Prostate gland (tissue), 2 donors: ENCODE measurements around the gene DTD2. TPM values are rescaled to one million over a fixed set of nuclear protein-coding genes. Genes with fewer than 3 reads are reported as not detected.
A peak's percentile ranks its signal among the peaks of the same experiment; 100 is the strongest.

Experiments
- DNase-seq: peaks from one replicate; pipeline ENCODE4 v3.0.0-alpha.2; 2019; ENCODE audit warnings: low spot score
- H3K27ac ChIP-seq, 2 donors: fragments of 200-600 bp; sonication (generic); 2 replicates each; pipeline ENCODE4 v1.5.1; 2017 to 2019
- H3K27me3 ChIP-seq: fragments of 200-600 bp; sonication (generic); replicated peaks from 2 replicates; pipeline ENCODE4 v1.5.1; 2019; ENCODE audit not compliant: insufficient read depth
- H3K36me3 ChIP-seq, 2 donors: fragments of 200-600 bp; sonication (generic); 1 replicate in 1 of 2; 2 replicates in 1 of 2; pipeline versions ENCODE4 v1.5.1 to v1.8.1; 2017 to 2019
- H3K4me1 ChIP-seq: fragments of 200-600 bp; sonication (generic); replicated peaks from 2 replicates; pipeline ENCODE4 v1.5.1; 2019
- H3K4me3 ChIP-seq, 2 donors: fragments of 200-600 bp; sonication (generic); 2 replicates each; pipeline ENCODE4 v1.5.1; 2017 to 2019
- H3K9me3 ChIP-seq: fragments of 200-600 bp; sonication (generic); 2 replicates; pipeline ENCODE4 v1.5.1; 2017
- POLR2A ChIP-seq: fragments of 450-650 bp; IDR thresholded peaks from one replicate; pipeline ENCODE4 v1.6.1; 2016; ENCODE audit warnings: antibody characterized with exemption, mild to moderate bottlenecking
- POLR2AphosphoS5 ChIP-seq: sonication (generic); formaldehyde crosslinking; IDR thresholded peaks from one replicate; pipeline ENCODE4 v1.6.1; 2017; ENCODE audit warnings: antibody characterized with exemption
- WGBS: methylation state at CpG from one replicate; pipeline ENCODE4 v1.1.5; 2018; 5-methylcytosine and 5-hydroxymethylcytosine counted together
- intact Hi-C: fragments of 100-400 bp; cut with DNase I; formaldehyde crosslinking; loops from one replicate; pipeline ENCODE4 v1.14.2; 2022
- total RNA-seq, 2 donors: library from RNA; depleted of rRNA; stranded (reverse); fragments of >200 nt; gene quantifications; one replicate each; pipeline ENCODE4 v1.1.0, GENCODE V29; 2016
- TF ChIP-seq, protein P1 (sequence below), 4 experiments: fragments of 200-600 bp in 2 of 4; fragments of 450-650 bp in 2 of 4; sonication (generic) in 2 of 4; IDR thresholded peaks; 1 replicate in 3 of 4; 2 replicates in 1 of 4; pipeline ENCODE4 v1.5.1; 2016 to 2019; ENCODE audit warnings: antibody characterized with exemption in 4 of 4, mild to moderate bottlenecking in 2 of 4, moderate library complexity in 2 of 4

Gene DTD2
- total RNA-seq, 2 donors from 2014 or later = 32.0 to 41.1 TPM

DNA sequence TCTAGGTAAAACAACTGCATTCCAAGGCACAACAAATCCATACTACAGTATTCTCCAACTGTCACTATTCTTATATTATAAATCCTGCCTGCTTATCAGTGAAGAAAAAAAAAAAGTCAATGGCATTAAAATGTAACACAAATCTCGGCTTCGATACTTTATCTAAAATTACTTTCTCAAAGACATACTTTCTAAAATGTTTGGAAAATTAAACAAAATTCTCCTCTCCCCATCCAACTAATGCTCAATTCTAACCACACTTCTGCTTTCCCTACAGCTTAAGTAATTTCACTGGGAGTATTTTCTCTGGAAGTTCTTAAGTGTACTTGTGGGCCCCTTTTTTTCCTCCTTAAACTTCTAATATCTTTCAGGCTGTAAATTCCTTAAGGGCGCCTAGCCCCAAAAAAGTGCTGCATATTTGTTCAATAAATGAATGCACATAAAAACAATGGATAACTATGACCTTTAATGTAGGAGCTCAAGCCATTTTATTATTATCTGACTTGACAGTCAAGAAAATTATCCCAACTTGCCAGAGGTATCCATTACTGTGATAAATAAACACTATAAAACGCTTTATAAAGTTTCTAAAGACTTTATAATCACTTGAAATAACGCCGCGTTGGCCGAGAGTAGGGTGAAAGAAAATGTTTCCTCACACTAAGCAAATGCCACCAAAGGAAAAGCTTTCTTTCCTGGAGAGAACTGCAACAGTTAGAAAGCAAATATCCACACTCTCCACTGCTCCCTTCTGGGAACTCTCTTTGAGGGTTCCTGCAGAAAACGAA, 37.9 kb downstream of the DTD2 start:
- Histone ChIP-seq H3K27me3 (no peaks in the 10 kb centered on the region), H3K9me3 (no peaks in the 10 kb centered on the region), H3K36me3 (no peaks in the 10 kb centered on the region), H3K27ac (peak overlapping the region; percentile 77 to 79), H3K4me3 (peak overlapping the region; percentile 72 to 90), H3K4me1 (no peaks in the 10 kb centered on the region)
- WGBS = 9% methylated on average over 9 of the region's 9 CpGs
- intact Hi-C loops = no loop called here
- DNase-seq = no peak
- TF ChIP-seq POLR2A = no peak
- no peak for TF ChIP-seq POLR2AphosphoS5
- TF ChIP-seq, protein P1, sequence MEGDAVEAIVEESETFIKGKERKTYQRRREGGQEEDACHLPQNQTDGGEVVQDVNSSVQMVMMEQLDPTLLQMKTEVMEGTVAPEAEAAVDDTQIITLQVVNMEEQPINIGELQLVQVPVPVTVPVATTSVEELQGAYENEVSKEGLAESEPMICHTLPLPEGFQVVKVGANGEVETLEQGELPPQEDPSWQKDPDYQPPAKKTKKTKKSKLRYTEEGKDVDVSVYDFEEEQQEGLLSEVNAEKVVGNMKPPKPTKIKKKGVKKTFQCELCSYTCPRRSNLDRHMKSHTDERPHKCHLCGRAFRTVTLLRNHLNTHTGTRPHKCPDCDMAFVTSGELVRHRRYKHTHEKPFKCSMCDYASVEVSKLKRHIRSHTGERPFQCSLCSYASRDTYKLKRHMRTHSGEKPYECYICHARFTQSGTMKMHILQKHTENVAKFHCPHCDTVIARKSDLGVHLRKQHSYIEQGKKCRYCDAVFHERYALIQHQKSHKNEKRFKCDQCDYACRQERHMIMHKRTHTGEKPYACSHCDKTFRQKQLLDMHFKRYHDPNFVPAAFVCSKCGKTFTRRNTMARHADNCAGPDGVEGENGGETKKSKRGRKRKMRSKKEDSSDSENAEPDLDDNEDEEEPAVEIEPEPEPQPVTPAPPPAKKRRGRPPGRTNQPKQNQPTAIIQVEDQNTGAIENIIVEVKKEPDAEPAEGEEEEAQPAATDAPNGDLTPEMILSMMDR (IDR thresholded peaks at IDR 0.05) = no peak

DNA sequence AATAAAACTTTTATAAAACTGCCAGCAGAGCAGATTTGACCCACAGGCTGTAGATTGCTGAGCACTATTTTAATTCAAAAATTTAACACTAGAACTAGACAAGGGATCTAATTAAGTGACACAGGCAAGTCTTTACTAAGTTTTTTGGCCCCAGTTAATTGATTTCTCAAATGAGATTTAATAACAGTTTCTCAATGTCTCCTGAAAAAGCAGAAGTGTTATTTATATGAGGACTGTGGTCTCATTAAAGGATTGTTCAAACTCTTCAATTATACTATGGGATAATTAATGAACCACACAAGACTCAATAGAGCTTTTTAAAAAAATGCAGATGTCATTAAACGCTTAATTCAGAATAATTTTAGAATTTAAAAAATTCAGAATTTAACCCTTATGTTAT, 38.9 kb downstream of the DTD2 start:
- no peak for TF ChIP-seq POLR2A
- TF ChIP-seq POLR2AphosphoS5 = no peak
- TF ChIP-seq, protein P1 (IDR thresholded peaks at IDR 0.05) = no peak
- no peak overlapping the region for H3K4me3 ChIP-seq
- intact Hi-C loops = no loop called here
- no peak for DNase-seq
- no peaks in the 10 kb centered on the region for H3K36me3 ChIP-seq
- no peaks in the 10 kb centered on the region for H3K27me3 ChIP-seq
- WGBS = 60% methylated on average over 1 of the region's 1 CpG
- no peak overlapping the region for H3K27ac ChIP-seq
- H3K4me1 ChIP-seq = no peaks in the 10 kb centered on the region
- H3K9me3 ChIP-seq = no peaks in the 10 kb centered on the region

DNA sequence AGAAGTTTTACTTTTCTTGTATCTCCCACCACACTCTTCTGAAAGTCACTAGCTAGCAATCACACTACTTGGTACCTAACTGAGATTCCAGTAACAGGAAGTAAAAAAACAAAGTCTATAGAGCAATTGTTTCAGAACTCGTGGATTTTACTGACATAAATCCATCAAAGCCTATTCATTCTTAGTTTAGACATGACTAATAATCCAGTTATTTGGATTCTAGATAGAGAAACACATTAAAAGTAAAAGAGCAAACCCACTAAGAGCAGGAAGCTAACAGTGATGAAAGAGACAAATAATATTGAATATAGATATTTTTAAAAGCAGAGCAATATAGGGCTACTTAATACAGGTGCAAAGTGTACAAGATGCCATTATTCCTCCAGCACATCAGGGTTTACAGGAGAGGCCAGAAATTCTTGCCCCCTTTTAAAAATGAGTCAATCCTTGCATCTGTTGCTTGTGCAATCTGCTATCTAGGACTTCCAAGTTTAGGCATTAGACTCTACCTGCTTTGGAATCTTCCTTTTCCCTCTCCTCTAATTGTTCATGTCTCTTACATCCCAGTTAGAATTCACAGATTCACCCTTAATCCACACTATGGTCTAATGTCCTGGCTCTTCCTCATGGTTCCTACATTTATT, 43.0 kb downstream of the DTD2 start:
- TF ChIP-seq POLR2A = no peak
- TF ChIP-seq, protein P1 (IDR thresholded peaks at IDR 0.05) = no peak
- no peak for TF ChIP-seq POLR2AphosphoS5
- Histone ChIP-seq H3K27ac (no peak overlapping the region), H3K4me1 (no peaks in the 10 kb centered on the region), H3K36me3 (no peaks in the 10 kb centered on the region), H3K9me3 (no peaks in the 10 kb centered on the region), H3K4me3 (no peak overlapping the region), H3K27me3 (no peaks in the 10 kb centered on the region)
- 33% methylated on average over 1 of the region's 1 CpG for WGBS
- intact Hi-C loops = no loop called here
- no peak for DNase-seq

DNA sequence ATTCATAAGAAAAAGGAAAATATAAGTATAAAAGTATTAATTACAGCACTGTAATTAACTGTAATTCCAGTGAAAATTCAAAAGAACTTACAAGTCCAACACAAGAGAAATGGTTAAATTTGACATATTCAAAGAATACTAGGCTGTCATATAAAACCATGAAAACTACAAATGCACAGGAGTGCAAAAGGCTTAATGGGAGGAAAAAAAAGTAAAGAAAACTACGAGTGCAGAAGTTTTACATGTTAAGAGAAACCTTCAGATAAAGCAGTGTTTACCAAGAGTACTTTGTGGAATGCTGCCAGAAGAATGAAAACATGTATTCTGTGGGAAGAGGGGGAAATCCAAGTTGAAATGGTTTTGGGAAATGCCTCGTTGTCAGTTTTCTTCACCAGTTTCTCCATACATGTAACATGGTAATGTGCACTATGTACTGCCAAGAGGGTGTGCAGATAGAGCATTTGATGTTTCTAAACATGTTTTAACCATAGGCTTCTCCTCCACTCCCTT, 46.0 kb downstream of the DTD2 start:
- Histone ChIP-seq H3K36me3 (no peaks in the 10 kb centered on the region), H3K4me1 (no peaks in the 10 kb centered on the region), H3K4me3 (no peak overlapping the region), H3K27me3 (no peaks in the 10 kb centered on the region), H3K27ac (no peak overlapping the region), H3K9me3 (no peaks in the 10 kb centered on the region)
- DNase-seq = no peak
- 7% methylated on average over 2 of the region's 2 CpGs for WGBS
- intact Hi-C loops = no loop called here
- TF ChIP-seq, protein P1 (IDR thresholded peaks at IDR 0.05) = no peak
- TF ChIP-seq POLR2AphosphoS5 (no peak), POLR2A (no peak)
